HepG2 (cell line): Measurements from ENCODE around the gene TRPM5. TPM values are rescaled to one million over a fixed set of nuclear protein-coding genes. Genes with fewer than 3 reads are reported as not detected.

ENCODE experiments used
- FOXJ3 ChIP-seq: sonication (generic); formaldehyde crosslinking; IDR thresholded peaks from 2 replicates; pipeline ENCODE4 v1.4.0; 2020; ENCODE audit warnings: missing genetic modification reagents, mild to moderate bottlenecking, borderline replicate concordance
- KAT8 ChIP-seq: IDR thresholded peaks from 2 replicates; pipeline ENCODE4 v1.6.1; 2016; ENCODE audit warnings: missing genetic modification reagents, missing compliant biosample characterization
- NFYB ChIP-seq: sonication (generic); formaldehyde crosslinking; IDR thresholded peaks from 2 replicates; pipeline ENCODE4 v1.4.0; 2020; ENCODE audit warnings: missing genetic modification reagents
- PITX1 ChIP-seq: sonication (generic); formaldehyde crosslinking; IDR thresholded peaks from 2 replicates; pipeline ENCODE4 v1.5.1; 2020; ENCODE audit warnings: mild to moderate bottlenecking, missing genetic modification reagents
- ZNF432 ChIP-seq: sonication (generic); formaldehyde crosslinking; IDR thresholded peaks from 2 replicates; pipeline ENCODE4 v1.5.0; 2020; ENCODE audit warnings: missing genetic modification reagents, mild to moderate bottlenecking, borderline replicate concordance
- ZNF724P ChIP-seq: sonication (generic); formaldehyde crosslinking; IDR thresholded peaks from 2 replicates; pipeline ENCODE4 v1.8.0; 2022; ENCODE audit warnings: missing genetic modification reagents, borderline replicate concordance
- polyA plus RNA-seq, 8 experiments: library from polyadenylated mRNA; depleted of rRNA in 3 of 8; stranded (reverse) in 7 of 8; unstranded in 1 of 8; fragments of >200 nt; fragmentation: Illumina TruSeq in 4 of 8; extraction: Trizol in 4 of 8; gene quantifications; 2 replicates each; pipeline versions ENCODE4 v1.2.1 to v1.2.3, GENCODE V29; 2011 to 2016; ENCODE audit warnings: low read depth in 4 of 8, missing spikeins in 1 of 8, mixed read lengths in 1 of 8; ENCODE audit not compliant: insufficient read depth in 1 of 8
- total RNA-seq, 5 experiments: library from RNA; depleted of rRNA; stranded (reverse); fragments of >200 nt; fragmentation: Illumina TruSeq; extraction: Trizol; gene quantifications; 2 replicates each; pipeline ENCODE4 v1.2.3, GENCODE V29; 2016; ENCODE audit warnings: low read depth in 1 of 5
- TF ChIP-seq, protein P1 (sequence below): sonication (generic); formaldehyde crosslinking; IDR thresholded peaks from 2 replicates; pipeline ENCODE4 v1.4.0; 2020; ENCODE audit warnings: missing genetic modification reagents
- TF ChIP-seq, protein P2 (sequence below): sonication (generic); formaldehyde crosslinking; IDR thresholded peaks from 2 replicates; pipeline ENCODE4 v1.8.1; 2023; ENCODE audit warnings: mild to moderate bottlenecking, missing genetic modification reagents, borderline replicate concordance
- TF ChIP-seq, protein P3 (sequence below): sonication (generic); formaldehyde crosslinking; IDR thresholded peaks from 2 replicates; pipeline ENCODE4 v1.4.0; 2020; ENCODE audit warnings: missing genetic modification reagents
- TF ChIP-seq, protein P4 (sequence below), 2 experiments: fragments of 450-650 bp in 1 of 2; sonication (generic) in 1 of 2; formaldehyde crosslinking in 1 of 2; IDR thresholded peaks; 2 replicates each; pipeline versions ENCODE4 v1.6.1 to v1.8.0; 2016 to 2022; ENCODE audit warnings: antibody characterized with exemption in 1 of 2, mild to moderate bottlenecking in 1 of 2, missing genetic modification reagents in 1 of 2
- TF ChIP-seq, protein P5 (sequence below): sonication (generic); formaldehyde crosslinking; IDR thresholded peaks from 2 replicates; pipeline ENCODE4 v1.5.1; 2020; ENCODE audit warnings: mild to moderate bottlenecking, missing genetic modification reagents, moderate library complexity

Gene TRPM5
- total and polyA plus RNA-seq, 2 of the 13 experiments (the other 11 are each of a cell fraction or from before 2014, with no cell fraction given), result 0.12 TPM; not detected in 1

DNA sequence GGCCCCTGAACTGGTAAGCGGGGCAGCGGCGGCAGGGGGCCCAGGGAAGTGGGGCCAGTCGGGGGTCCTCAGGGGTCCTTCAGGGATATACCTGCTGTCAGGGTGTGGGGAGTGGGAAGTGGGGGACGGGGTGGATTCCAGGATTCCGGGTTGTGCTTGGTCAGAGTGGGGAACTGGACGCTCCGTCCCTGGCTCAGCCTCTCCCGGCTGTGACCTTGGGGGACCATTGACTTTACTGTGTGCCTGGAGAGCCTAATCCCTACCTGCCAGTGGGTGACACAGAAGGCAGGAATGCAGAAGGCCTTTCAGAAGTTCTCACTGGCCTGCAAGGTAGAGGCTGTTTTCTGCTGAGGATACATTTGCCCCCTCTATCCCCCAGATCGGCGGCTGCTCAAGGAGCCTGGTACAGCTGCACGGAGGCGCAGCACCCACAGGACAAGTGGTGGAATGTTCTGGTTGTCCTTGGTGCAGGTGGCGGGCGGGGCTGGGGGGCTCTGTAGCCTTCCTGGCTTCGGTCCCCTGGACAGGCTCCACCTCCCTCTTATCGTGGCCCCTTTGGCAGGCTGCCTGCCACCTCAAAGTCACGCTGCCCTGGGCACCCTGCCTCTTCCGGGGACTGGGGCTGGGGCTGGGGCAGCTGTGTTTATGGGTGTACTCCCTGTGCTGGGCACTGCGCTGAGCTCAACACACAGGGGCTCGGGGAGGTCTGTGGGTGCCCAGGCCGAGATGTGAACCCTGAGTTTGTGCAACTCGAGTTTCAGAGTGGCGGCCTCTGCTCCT is 18.9 kb upstream of the TRPM5 start (continued):
- no peak for TF ChIP-seq ZNF724P (CRISPR knock-in tag)
- no peak for TF ChIP-seq ZNF432
- TF ChIP-seq, protein P1, sequence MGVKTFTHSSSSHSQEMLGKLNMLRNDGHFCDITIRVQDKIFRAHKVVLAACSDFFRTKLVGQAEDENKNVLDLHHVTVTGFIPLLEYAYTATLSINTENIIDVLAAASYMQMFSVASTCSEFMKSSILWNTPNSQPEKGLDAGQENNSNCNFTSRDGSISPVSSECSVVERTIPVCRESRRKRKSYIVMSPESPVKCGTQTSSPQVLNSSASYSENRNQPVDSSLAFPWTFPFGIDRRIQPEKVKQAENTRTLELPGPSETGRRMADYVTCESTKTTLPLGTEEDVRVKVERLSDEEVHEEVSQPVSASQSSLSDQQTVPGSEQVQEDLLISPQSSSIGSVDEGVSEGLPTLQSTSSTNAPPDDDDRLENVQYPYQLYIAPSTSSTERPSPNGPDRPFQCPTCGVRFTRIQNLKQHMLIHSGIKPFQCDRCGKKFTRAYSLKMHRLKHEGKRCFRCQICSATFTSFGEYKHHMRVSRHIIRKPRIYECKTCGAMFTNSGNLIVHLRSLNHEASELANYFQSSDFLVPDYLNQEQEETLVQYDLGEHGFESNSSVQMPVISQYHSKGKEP, result no peak
- TF ChIP-seq NFYB (CRISPR knock-in tag), result no peak
- TF ChIP-seq, protein P2, sequence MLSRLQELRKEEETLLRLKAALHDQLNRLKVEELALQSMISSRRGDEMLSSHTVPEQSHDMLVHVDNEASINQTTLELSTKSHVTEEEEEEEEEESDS, result no peak
- TF ChIP-seq, protein P3, sequence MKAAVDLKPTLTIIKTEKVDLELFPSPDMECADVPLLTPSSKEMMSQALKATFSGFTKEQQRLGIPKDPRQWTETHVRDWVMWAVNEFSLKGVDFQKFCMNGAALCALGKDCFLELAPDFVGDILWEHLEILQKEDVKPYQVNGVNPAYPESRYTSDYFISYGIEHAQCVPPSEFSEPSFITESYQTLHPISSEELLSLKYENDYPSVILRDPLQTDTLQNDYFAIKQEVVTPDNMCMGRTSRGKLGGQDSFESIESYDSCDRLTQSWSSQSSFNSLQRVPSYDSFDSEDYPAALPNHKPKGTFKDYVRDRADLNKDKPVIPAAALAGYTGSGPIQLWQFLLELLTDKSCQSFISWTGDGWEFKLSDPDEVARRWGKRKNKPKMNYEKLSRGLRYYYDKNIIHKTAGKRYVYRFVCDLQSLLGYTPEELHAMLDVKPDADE, result no peak
- TF ChIP-seq KAT8 (CRISPR knock-in tag), result no peak
- peak; percentile 66 for TF ChIP-seq PITX1 (CRISPR knock-in tag)
- TF ChIP-seq, protein P4, sequence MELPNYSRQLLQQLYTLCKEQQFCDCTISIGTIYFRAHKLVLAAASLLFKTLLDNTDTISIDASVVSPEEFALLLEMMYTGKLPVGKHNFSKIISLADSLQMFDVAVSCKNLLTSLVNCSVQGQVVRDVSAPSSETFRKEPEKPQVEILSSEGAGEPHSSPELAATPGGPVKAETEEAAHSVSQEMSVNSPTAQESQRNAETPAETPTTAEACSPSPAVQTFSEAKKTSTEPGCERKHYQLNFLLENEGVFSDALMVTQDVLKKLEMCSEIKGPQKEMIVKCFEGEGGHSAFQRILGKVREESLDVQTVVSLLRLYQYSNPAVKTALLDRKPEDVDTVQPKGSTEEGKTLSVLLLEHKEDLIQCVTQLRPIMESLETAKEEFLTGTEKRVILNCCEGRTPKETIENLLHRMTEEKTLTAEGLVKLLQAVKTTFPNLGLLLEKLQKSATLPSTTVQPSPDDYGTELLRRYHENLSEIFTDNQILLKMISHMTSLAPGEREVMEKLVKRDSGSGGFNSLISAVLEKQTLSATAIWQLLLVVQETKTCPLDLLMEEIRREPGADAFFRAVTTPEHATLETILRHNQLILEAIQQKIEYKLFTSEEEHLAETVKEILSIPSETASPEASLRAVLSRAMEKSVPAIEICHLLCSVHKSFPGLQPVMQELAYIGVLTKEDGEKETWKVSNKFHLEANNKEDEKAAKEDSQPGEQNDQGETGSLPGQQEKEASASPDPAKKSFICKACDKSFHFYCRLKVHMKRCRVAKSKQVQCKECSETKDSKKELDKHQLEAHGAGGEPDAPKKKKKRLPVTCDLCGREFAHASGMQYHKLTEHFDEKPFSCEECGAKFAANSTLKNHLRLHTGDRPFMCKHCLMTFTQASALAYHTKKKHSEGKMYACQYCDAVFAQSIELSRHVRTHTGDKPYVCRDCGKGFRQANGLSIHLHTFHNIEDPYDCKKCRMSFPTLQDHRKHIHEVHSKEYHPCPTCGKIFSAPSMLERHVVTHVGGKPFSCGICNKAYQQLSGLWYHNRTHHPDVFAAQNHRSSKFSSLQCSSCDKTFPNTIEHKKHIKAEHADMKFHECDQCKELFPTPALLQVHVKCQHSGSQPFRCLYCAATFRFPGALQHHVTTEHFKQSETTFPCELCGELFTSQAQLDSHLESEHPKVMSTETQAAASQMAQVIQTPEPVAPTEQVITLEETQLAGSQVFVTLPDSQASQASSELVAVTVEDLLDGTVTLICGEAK (IDR thresholded peaks at IDR 0.05), result no peak
- TF ChIP-seq, protein P4 (CRISPR knock-in tag; IDR thresholded peaks at IDR 0.05), result no peak
- TF ChIP-seq, protein P5, sequence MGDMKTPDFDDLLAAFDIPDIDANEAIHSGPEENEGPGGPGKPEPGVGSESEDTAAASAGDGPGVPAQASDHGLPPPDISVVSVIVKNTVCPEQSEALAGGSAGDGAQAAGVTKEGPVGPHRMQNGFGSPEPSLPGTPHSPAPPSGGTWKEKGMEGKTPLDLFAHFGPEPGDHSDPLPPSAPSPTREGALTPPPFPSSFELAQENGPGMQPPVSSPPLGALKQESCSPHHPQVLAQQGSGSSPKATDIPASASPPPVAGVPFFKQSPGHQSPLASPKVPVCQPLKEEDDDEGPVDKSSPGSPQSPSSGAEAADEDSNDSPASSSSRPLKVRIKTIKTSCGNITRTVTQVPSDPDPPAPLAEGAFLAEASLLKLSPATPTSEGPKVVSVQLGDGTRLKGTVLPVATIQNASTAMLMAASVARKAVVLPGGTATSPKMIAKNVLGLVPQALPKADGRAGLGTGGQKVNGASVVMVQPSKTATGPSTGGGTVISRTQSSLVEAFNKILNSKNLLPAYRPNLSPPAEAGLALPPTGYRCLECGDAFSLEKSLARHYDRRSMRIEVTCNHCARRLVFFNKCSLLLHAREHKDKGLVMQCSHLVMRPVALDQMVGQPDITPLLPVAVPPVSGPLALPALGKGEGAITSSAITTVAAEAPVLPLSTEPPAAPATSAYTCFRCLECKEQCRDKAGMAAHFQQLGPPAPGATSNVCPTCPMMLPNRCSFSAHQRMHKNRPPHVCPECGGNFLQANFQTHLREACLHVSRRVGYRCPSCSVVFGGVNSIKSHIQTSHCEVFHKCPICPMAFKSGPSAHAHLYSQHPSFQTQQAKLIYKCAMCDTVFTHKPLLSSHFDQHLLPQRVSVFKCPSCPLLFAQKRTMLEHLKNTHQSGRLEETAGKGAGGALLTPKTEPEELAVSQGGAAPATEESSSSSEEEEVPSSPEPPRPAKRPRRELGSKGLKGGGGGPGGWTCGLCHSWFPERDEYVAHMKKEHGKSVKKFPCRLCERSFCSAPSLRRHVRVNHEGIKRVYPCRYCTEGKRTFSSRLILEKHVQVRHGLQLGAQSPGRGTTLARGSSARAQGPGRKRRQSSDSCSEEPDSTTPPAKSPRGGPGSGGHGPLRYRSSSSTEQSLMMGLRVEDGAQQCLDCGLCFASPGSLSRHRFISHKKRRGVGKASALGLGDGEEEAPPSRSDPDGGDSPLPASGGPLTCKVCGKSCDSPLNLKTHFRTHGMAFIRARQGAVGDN (CRISPR knock-in tag), result peak; percentile 39
- TF ChIP-seq FOXJ3 (CRISPR knock-in tag), result no peak
